Keratinocyte (primary cell): Measurements from ENCODE around the gene LIN7A.

Experiments
- CTCF ChIP-seq, 3 experiments: IDR thresholded peaks in 1 of 3; conservative IDR thresholded peaks in 1 of 3; optimal IDR thresholded peaks in 1 of 3; 2 replicates in 2 of 3; 3 replicates in 1 of 3; pipeline versions ENCODE3 to v1.5.1; 2011; ENCODE audit warnings: low read length in 3 of 3, mild to moderate bottlenecking in 3 of 3, moderate library complexity in 2 of 3, control low read depth in 1 of 3, inconsistent platforms in 1 of 3; ENCODE audit not compliant: insufficient read depth in 2 of 3; ENCODE audit errors: extremely low read depth in 1 of 3
- EZH2 ChIP-seq: IDR thresholded peaks from one replicate; pipeline ENCODE4 v1.6.1; 2012; ENCODE audit warnings: inconsistent platforms, mild to moderate bottlenecking, low read length, moderate library complexity

- TF ChIP-seq CTCF (optimal IDR thresholded peaks at IDR 0.05 in 1 of 3, IDR thresholded peaks at IDR 0.05 in 1 of 3, conservative IDR thresholded peaks at IDR 0.05 in 1 of 3; ENCODE audit: extremely low read depth in 1 of 3, insufficient read depth in 2 of 3, low read length in 3 of 3) = no peak
- no peak for TF ChIP-seq EZH2
These were observed 35.0 kb downstream of the LIN7A start for GRCh38 chr12:80902711-80903110.
